ENCODE data around the gene MKRN3.
"Not testable (repeated sequence)": the region's sequence is repeated elsewhere in the genome, so short reads cannot be mapped to it uniquely, and the experiment has no call there.

The MKRN3 gene

GRCh38 chr15:23578521-23579150 is 13.2 kb downstream of the MKRN3 start:
- no peak for TF ChIP-seq CTCF (IDR thresholded peaks at IDR 0.05; ENCODE audit: insufficient read depth, low read depth, low read length, missing control alignments)
- H3K4me3 ChIP-seq (ENCODE audit: low read length) = no peak overlapping the region
- no peak for DNase-seq (ENCODE audit: low read depth)

- TF ChIP-seq CTCF (IDR thresholded peaks at IDR 0.05; ENCODE audit: insufficient read depth, low read depth, low read length, missing control alignments) = no peak
- H3K4me3 ChIP-seq (ENCODE audit: low read length) = no peak overlapping the region
- no peak for DNase-seq (ENCODE audit: low read depth)
These were observed 22.8 kb downstream of the MKRN3 start for GRCh38 chr15:23588268-23588667.

GRCh38 chr15:23589012-23589411 is 23.5 kb downstream of the MKRN3 start:
- no peak overlapping the region for H3K4me3 ChIP-seq (ENCODE audit: low read length)
- TF ChIP-seq CTCF (IDR thresholded peaks at IDR 0.05; ENCODE audit: insufficient read depth, low read depth, low read length, missing control alignments) = no peak
- DNase-seq (ENCODE audit: low read depth) = no peak

- no peak overlapping the region for H3K4me3 ChIP-seq (ENCODE audit: low read length)
- no peak for DNase-seq (ENCODE audit: low read depth)
- no peak for TF ChIP-seq CTCF (IDR thresholded peaks at IDR 0.05; ENCODE audit: insufficient read depth, low read depth, low read length, missing control alignments)
These were observed 28.8 kb downstream of the MKRN3 start for GRCh38 chr15:23594252-23594770.

- TF ChIP-seq CTCF (IDR thresholded peaks at IDR 0.05; ENCODE audit: insufficient read depth, low read depth, low read length, missing control alignments) = no peak
- no peak for DNase-seq (ENCODE audit: low read depth)
- no peak overlapping the region for H3K4me3 ChIP-seq (ENCODE audit: low read length)
These were observed 29.9 kb downstream of the MKRN3 start for GRCh38 chr15:23595368-23595767.

GRCh38 chr15:23596736-23597135 is 31.3 kb downstream of the MKRN3 start:
- H3K4me3 ChIP-seq (ENCODE audit: low read length) = no peak overlapping the region
- DNase-seq (ENCODE audit: low read depth) = no peak
- no peak for TF ChIP-seq CTCF (IDR thresholded peaks at IDR 0.05; ENCODE audit: insufficient read depth, low read depth, low read length, missing control alignments)

GRCh38 chr15:23597278-23597677 is 31.8 kb downstream of the MKRN3 start:
- H3K4me3 ChIP-seq (ENCODE audit: low read length); DNase-seq (ENCODE audit: low read depth): not testable (repeated sequence)

All from epithelial cell of esophagus (primary cell).